NCI-H146 (cell line): ENCODE data around the gene AP1B1.

Experiments used
- DNase-seq: peaks from one replicate; lab custom pipeline; 2025; lab: John Stamatoyannopoulos, UW

Gene AP1B1

DNA sequence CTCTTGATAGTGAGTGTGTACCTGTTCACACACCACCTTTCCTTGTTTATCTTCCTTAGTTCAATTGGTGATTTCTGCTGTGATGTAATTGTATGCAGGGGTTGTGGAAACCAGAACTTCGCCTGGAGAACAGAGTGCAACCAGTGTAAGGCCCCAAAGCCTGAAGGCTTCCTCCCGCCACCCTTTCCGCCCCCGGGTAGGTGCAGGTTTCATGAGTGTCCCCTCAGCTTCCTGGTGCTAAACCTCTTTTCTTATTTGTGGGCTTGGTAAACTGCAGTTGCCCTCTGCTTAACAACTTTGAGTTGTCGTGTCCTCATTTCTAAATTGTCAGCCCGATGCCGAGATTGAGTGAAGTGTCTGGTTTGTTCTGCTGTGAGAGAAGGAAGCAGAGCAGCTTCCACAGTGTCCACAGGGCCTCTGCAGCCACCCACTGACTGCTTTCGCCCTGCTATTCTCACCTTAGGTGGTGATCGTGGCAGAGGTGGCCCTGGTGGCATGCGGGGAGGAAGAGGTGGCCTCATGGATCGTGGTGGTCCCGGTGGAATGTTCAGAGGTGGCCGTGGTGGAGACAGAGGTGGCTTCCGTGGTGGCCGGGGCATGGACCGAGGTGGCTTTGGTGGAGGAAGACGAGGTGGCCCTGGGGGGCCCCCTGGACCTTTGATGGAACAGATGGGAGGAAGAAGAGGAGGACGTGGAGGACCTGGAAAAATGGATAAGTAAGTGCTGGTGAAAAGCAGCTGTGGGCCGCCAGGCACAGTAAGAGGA is 89.1 kb downstream of the AP1B1 start:
- DNase-seq = no peak

DNA sequence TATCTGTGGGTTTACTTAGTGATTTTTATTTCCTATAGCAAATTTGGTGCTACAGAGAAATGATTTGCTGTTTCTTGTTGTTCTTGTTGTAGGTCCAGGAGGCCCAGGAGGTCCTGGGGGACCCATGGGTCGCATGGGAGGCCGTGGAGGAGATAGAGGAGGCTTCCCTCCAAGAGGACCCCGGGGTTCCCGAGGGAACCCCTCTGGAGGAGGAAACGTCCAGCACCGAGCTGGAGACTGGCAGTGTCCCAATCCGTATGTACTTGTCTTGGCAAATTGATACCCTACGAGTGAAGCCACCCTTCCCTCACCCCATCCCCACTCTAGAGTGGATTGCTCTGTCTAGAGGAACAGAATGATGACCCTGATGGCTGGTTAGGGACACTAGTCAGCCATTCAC is 89.7 kb downstream of the AP1B1 start:
- DNase-seq = no peak

DNA sequence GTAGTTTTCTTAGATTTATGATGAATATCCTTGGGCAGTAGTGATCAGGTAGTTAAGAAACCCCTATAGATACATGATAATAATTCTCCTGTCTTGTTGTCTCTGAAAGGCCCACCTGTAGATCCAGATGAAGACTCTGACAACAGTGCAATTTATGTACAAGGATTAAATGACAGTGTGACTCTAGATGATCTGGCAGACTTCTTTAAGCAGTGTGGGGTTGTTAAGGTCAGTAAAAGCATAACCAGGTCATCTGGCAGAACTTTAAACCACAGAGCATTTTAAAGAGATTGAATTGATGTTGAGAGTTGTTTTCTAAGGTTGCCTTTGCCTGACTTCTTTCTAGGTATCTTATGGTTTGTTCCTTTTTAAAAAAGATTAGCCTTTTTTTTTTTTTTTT is 96.0 kb downstream of the AP1B1 start:
- no peak for DNase-seq

DNA sequence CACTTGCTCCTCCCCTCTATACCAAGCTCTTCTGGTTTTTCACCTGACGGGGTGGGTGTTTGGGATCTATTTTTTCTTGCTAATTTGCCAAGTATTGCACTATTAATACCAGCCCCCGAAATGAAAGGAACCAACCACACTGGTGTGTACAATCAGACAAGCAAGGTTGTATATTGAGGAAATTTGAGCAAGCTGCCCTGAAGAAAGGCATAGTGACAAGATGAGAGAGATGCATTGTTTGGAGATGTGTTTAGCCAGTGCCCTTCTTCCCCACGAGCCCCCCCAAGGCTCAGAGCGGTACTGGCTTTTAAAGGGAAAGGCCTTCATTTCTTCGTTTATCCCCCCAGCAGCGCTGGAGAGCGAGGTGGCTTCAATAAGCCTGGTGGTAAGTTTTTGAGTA is 97.2 kb downstream of the AP1B1 start:
- DNase-seq = no peak

DNA sequence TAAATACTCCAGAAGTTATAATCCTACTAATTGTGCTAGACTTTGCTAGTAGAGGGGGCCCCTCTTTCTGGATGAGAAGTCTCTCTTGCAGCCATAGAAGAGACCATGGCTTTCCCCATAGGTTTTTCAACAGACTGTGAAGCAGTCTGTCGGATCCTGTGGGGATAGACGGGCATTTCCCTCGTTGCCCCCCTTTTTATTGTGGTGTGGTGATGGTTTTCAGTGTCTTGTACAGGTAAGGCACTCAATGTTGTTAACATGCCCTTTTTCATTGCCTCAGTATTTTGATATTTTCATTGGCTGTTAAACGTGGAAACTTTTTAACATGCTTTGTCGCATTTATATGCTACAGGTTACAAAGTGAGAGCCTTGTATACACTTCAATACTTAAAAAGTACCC is 98.3 kb downstream of the AP1B1 start:
- DNase-seq = no peak

DNA sequence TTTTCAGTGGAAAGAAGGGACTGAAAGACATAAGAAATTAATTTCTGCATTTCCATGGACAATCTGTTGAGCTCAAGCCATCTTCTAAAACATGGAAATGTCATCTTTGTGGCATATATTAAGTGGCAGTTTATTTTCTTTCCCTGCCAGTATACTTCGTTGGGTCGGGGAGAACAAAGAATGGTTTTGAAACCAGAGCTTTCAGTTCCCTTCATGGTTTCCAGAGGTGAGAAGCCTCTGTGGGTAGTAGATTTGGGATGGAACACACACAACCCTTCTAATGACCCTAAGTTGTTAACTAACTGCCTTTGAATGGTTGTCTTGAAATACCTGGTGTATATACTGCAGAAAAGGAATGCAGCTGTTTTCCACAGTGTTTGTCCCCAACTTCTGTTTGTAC is 99.5 kb downstream of the AP1B1 start:
- no peak for DNase-seq

DNA sequence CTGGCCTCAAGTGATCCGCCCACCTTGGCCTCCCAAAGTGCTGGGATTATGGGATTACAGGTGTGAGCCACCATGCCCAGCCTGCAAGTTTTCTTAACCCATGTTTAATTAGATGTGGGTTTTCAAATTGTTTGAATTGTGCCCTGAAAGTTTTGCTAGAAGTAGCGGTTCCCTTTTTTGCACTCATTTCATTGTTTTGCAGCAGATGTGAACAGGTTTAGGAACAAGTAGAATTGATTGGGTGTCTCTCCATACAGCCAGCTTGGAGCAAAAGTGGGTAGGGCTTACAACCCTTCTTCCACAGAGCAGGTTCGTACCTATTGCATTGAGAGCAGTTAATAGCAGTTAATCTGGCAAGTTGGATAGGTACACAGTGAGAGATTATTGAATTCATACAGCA is 104.2 kb downstream of the AP1B1 start:
- DNase-seq = no peak

DNA sequence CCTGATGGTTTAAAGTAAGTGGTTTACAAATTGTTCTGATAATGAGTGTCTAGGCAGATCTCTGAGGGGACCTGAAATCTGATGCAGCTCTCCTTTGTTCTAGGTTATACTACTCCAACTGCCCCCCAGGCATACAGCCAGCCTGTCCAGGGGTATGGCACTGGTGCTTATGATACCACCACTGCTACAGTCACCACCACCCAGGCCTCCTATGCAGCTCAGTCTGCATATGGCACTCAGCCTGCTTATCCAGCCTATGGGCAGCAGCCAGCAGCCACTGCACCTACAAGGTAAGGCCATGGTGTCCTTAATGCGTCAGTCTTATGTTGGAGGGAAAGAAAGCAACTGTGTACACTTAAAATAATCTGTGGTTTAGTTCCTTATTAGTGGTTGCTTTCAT is 110.4 kb downstream of the AP1B1 start:
- DNase-seq = no peak
